K562 (cell line): Measurements from ENCODE around the gene ADAMTSL3. TPM values are rescaled to one million over a fixed set of nuclear protein-coding genes. Genes with fewer than 3 reads are reported as not detected.

Source experiments
- ATAC-seq: fragments of 200-7000 bp; cut with Tn5 transposase; 3 replicates; pipeline ENCODE4 v1.9.1; 2020; ENCODE audit warnings: moderate library complexity
- BruUV-seq: library from RNA; stranded (reverse); fragments of 400-500 nt; replicated peaks from 2 replicates; lab custom pipeline; 2021; lab: Mats Ljungman, UMichigan
- CTCF ChIA-PET: fragments of 300-600 bp; formaldehyde crosslinking; extraction: SDS; loops from one replicate; lab custom pipeline; 2021; ENCODE audit warnings: low intra/inter-chr PET ratio; lab: Yijun Ruan, JAX
- POLR2A ChIA-PET: fragments of 300-600, 350-650 bp; sonication (Branson Sonifier 250); formaldehyde crosslinking; extraction: SDS; loops from one replicate; lab custom pipeline; 2021; ENCODE audit warnings: antibody characterized with exemption, inconsistent platforms; lab: Yijun Ruan, JAX
- DNase-seq, 4 experiments: peaks; one replicate each; pipeline versions ENCODE4 v3.0.0 to v3.0.0-alpha.2; 2011 to 2018; ENCODE audit warnings: low spot score in 3 of 4, mixed read lengths in 3 of 4; ENCODE audit errors: extremely low read depth in 1 of 4
- FAIRE-seq: peaks from 2 replicates; lab custom pipeline; 2011; peaks lifted over from hg19 to GRCh38; lab: Jason Lieb, UNC
- H2AFZ ChIP-seq: 2 replicates; pipeline ENCODE4 v1.6.0; 2011; ENCODE audit warnings: low read depth, low read length, control low read depth, inconsistent platforms
- H3K27ac ChIP-seq: fragments of 200-600 bp; 3 replicates; pipeline ENCODE4 v1.8.0; 2011; ENCODE audit warnings: low read depth, mild to moderate bottlenecking, control low read depth, inconsistent platforms, low read length, moderate library complexity, mixed read lengths; ENCODE audit errors: extremely low read depth
- H3K27me3 ChIP-seq, 2 experiments: fragments of 300-600 bp in 1 of 2; 2 replicates in 1 of 2; 3 replicates in 1 of 2; pipeline versions ENCODE4 v1.6.0 to v1.8.0; 2011; ENCODE audit warnings: inconsistent platforms in 2 of 2, low read length in 2 of 2, mild to moderate bottlenecking in 1 of 2, mixed read lengths in 1 of 2, moderate library complexity in 1 of 2; ENCODE audit not compliant: control insufficient read depth in 2 of 2, insufficient read depth in 2 of 2
- H3K36me3 ChIP-seq: fragments of 300-600 bp; 3 replicates; pipeline ENCODE4 v1.8.0; 2011; ENCODE audit warnings: mild to moderate bottlenecking, low read length, inconsistent platforms; ENCODE audit not compliant: control insufficient read depth, insufficient read depth
- H3K4me1 ChIP-seq, 2 experiments: fragments of 200-600 bp in 1 of 2; replicated peaks in 1 of 2; 2 replicates in 1 of 2; 3 replicates in 1 of 2; pipeline versions ENCODE4 v1.5.1 to v1.8.0; 2011; ENCODE audit warnings: inconsistent platforms in 2 of 2, low read length in 2 of 2, mild to moderate bottlenecking in 1 of 2, mixed read lengths in 1 of 2, moderate library complexity in 1 of 2; ENCODE audit not compliant: control insufficient read depth in 2 of 2, insufficient read depth in 2 of 2
- H3K4me2 ChIP-seq: 2 replicates; pipeline ENCODE4 v1.6.1; 2011; ENCODE audit warnings: low read length, control low read depth, inconsistent platforms, mixed read lengths; ENCODE audit not compliant: insufficient read depth
- H3K4me3 ChIP-seq: fragments of 200-600 bp; sonication (generic), shearing (Covaris generic); 2 replicates; pipeline ENCODE4 v1.5.1; 2016; ENCODE audit warnings: control low read depth, inconsistent platforms
- H3K79me2 ChIP-seq: fragments of 200-600 bp; 3 replicates; pipeline ENCODE4 v1.8.0; 2011; ENCODE audit warnings: low read length, inconsistent platforms; ENCODE audit not compliant: control insufficient read depth, insufficient read depth
- H3K9ac ChIP-seq, 2 experiments: 2 replicates each; pipeline versions ENCODE4 v1.6.0 to v1.6.1; 2011; ENCODE audit warnings: low read depth in 2 of 2, low read length in 2 of 2, control low read depth in 1 of 2, inconsistent platforms in 1 of 2, mild to moderate bottlenecking in 1 of 2, mixed read lengths in 1 of 2; ENCODE audit not compliant: insufficient read depth in 1 of 2
- H3K9me1 ChIP-seq: one replicate; pipeline ENCODE4 v1.6.0; 2011; ENCODE audit warnings: inconsistent platforms, mild to moderate bottlenecking, low read length, moderate library complexity; ENCODE audit not compliant: control insufficient read depth, insufficient read depth
- H3K9me3 ChIP-seq: replicated peaks from 2 replicates; pipeline ENCODE4 v1.5.1; 2011; ENCODE audit warnings: low read depth, low read length, inconsistent platforms; ENCODE audit not compliant: control insufficient read depth, insufficient read depth
- H4K20me1 ChIP-seq: replicated peaks from 2 replicates; pipeline ENCODE4 v1.6.1; 2011; ENCODE audit warnings: low read length, inconsistent platforms, mixed read lengths; ENCODE audit not compliant: control insufficient read depth, insufficient read depth
- ARID3A ChIP-seq: IDR thresholded peaks from 2 replicates; pipeline ENCODE4 v1.6.1; 2012; ENCODE audit warnings: low read depth, low read length, improper control_type of control experiment, borderline replicate concordance
- ATF3 ChIP-seq, 2 experiments: fragments of 450-650 bp in 1 of 2; sonication (generic) in 1 of 2; formaldehyde crosslinking in 1 of 2; IDR thresholded peaks in 1 of 2; conservative IDR thresholded peaks in 1 of 2; 2 replicates each; pipeline versions ENCODE4 v1.6.1 to v1.8.1; 2016 to 2023; ENCODE audit warnings: mild to moderate bottlenecking in 2 of 2, moderate library complexity in 2 of 2, inconsistent platforms in 1 of 2, missing genetic modification reagents in 1 of 2
- CBFB ChIP-seq: sonication (generic); formaldehyde crosslinking; IDR thresholded peaks from 2 replicates; pipeline ENCODE4 v1.4.0; 2020; ENCODE audit warnings: mild to moderate bottlenecking, missing genetic modification reagents
- CSDE1 ChIP-seq, 2 experiments: fragments of 450-650 bp; IDR thresholded peaks; 2 replicates each; pipeline ENCODE4 v1.6.1; 2016; ENCODE audit warnings: mild to moderate bottlenecking in 1 of 2
- E2F5 ChIP-seq: sonication (generic); formaldehyde crosslinking; IDR thresholded peaks from 2 replicates; pipeline ENCODE4 v1.8.0; 2022; ENCODE audit warnings: mild to moderate bottlenecking, missing genetic modification reagents
- ETV6 ChIP-seq, 3 experiments: fragments of 150-350 bp in 1 of 3; sonication (generic) in 1 of 3; formaldehyde crosslinking in 1 of 3; IDR thresholded peaks; 2 replicates each; pipeline versions ENCODE4 v1.6.1 to v1.8.0; 2014 to 2022; ENCODE audit warnings: borderline replicate concordance in 2 of 3, low read depth in 2 of 3, antibody characterized with exemption in 1 of 3, low read length in 1 of 3, mild to moderate bottlenecking in 1 of 3, missing genetic modification reagents in 1 of 3
- EWSR1 ChIP-seq: fragments of 450-650 bp; IDR thresholded peaks from 2 replicates; pipeline ENCODE4 v1.6.1; 2018; ENCODE audit warnings: borderline replicate concordance, mild to moderate bottlenecking, low read depth, moderate library complexity; ENCODE audit not compliant: partially characterized antibody
- FOXA3 ChIP-seq, 2 experiments: fragments of 450-650 bp in 1 of 2; sonication (generic) in 1 of 2; formaldehyde crosslinking; IDR thresholded peaks in 1 of 2; conservative IDR thresholded peaks in 1 of 2; 2 replicates each; pipeline versions ENCODE4 v1.4.0 to v1.8.0; 2020 to 2022; ENCODE audit warnings: mild to moderate bottlenecking in 2 of 2, missing genetic modification reagents in 1 of 2
- HINFP ChIP-seq: fragments of 450-650 bp; conservative IDR thresholded peaks from 2 replicates; pipeline ENCODE4 v1.6.1; 2016; ENCODE audit warnings: missing genetic modification characterization, low read depth, mild to moderate bottlenecking, control low read depth, missing compliant biosample characterization
- NFIX ChIP-seq: fragments of 250-450 bp; sonication (Bioruptor Pico); IDR thresholded peaks from 2 replicates; pipeline ENCODE4 v1.4.0; 2020; ENCODE audit warnings: low read depth, mild to moderate bottlenecking, moderate library complexity
- SREBF2 ChIP-seq: sonication (generic); formaldehyde crosslinking; IDR thresholded peaks from 2 replicates; pipeline ENCODE4 v1.4.0; 2020; ENCODE audit warnings: mild to moderate bottlenecking, missing genetic modification reagents
- SRF ChIP-seq, 2 experiments: fragments of 250-450, 450-650 bp in 1 of 2; sonication (Bioruptor Pico) in 1 of 2; sonication (generic) in 1 of 2; formaldehyde crosslinking; IDR thresholded peaks; 2 replicates each; pipeline versions ENCODE4 v1.5.0 to v1.5.1; 2020 to 2022; ENCODE audit warnings: mild to moderate bottlenecking in 1 of 2, missing genetic modification reagents in 1 of 2
- TFAM ChIP-seq: fragments of 250-450 bp; sonication (Bioruptor Pico); conservative IDR thresholded peaks from 2 replicates; pipeline ENCODE4 v1.5.0; 2021; ENCODE audit warnings: mild to moderate bottlenecking, moderate library complexity
- ZNF384 ChIP-seq: IDR thresholded peaks from 2 replicates; pipeline ENCODE4 v1.6.1; 2012; ENCODE audit warnings: low read depth, low read length, improper control_type of control experiment
- WGBS: fragments of 100-300 bp; shearing (Covaris generic); methylation state at CpG from one replicate; pipeline ENCODE4 v1.1.6; 2016; ENCODE audit warnings: low coverage, mixed read lengths; ENCODE audit not compliant: insufficient coverage; ENCODE audit errors: missing lambda C conversion rate; 5-methylcytosine and 5-hydroxymethylcytosine counted together
- in situ Hi-C: fragments of 300-500 bp; cut with MboI; formaldehyde crosslinking; loops from 4 replicates; pipeline ENCODE4 v1.15.0; 2018; ENCODE audit warnings: inconsistent platforms, mixed read lengths
- intact Hi-C: fragments of 100-400 bp; cut with micrococcal nuclease; formaldehyde crosslinking; loops from 2 replicates; pipeline ENCODE4 v1.14.2; 2022
- polyA plus RNA-seq, 8 experiments: library from polyadenylated mRNA; depleted of rRNA in 4 of 8; stranded (reverse) in 5 of 8; unstranded in 3 of 8; fragments of >200 nt; fragmentation: Nextera tagmentation in 2 of 8; fragmentation: Illumina TruSeq in 1 of 8; extraction: Ambion mirVana in 2 of 8; extraction: Trizol in 1 of 8; gene quantifications; 2 replicates each; pipeline versions ENCODE4 v1.2.1 to v1.2.3, GENCODE V29; 2011 to 2014; ENCODE audit warnings: inconsistent platforms in 1 of 8, missing spikeins in 1 of 8
- total RNA-seq, 7 experiments: library from RNA; depleted of rRNA in 6 of 7; stranded (reverse); fragments of >200 nt in 6 of 7; fragmentation: Illumina TruSeq in 2 of 7; extraction: Trizol in 2 of 7; gene quantifications; 2 replicates each; pipeline versions ENCODE4 v1.2.1 to v1.2.3, GENCODE V29; 2011 to 2021; ENCODE audit warnings: low replicate concordance in 1 of 7

Gene ADAMTSL3
- total and polyA plus RNA-seq, 9 of the 15 experiments (the other 6 are each of a cell fraction or from before 2014, with no cell fraction given), result 0.01 to 0.18 (median 0.07) TPM; not detected in 3

GRCh38 chr15:84009616-84010015 lies 355.7 kb downstream of the ADAMTSL3 start (continued):
- no peak for TF ChIP-seq ARID3A
- no peak for TF ChIP-seq E2F5 (CRISPR knock-in tag)
- TF ChIP-seq CSDE1 (IDR thresholded peaks at IDR 0.05), result no peak
- TF ChIP-seq SREBF2 (CRISPR knock-in tag), result no peak
- TF ChIP-seq NFIX, result no peak
- TF ChIP-seq ETV6 (IDR thresholded peaks at IDR 0.05; ENCODE audit: borderline replicate concordance in 1 of 2, low read depth in 2 of 2, low read length in 1 of 2), result no peak
- no peak for TF ChIP-seq ETV6 (CRISPR knock-in tag; IDR thresholded peaks at IDR 0.05; ENCODE audit: borderline replicate concordance)
- TF ChIP-seq SRF (CRISPR knock-in tag; IDR thresholded peaks at IDR 0.05), result no peak

GRCh38 chr15:84010246-84010645 lies 356.3 kb downstream of the ADAMTSL3 start:
- WGBS, result 0% methylated on average over 1 of the region's 1 CpG
- no peak for TF ChIP-seq ZNF384
- no peak for TF ChIP-seq CBFB
- TF ChIP-seq ETV6 (IDR thresholded peaks at IDR 0.05; ENCODE audit: borderline replicate concordance in 1 of 2, low read depth in 2 of 2, low read length in 1 of 2), result no peak
- no peak for TF ChIP-seq ETV6 (CRISPR knock-in tag; IDR thresholded peaks at IDR 0.05; ENCODE audit: borderline replicate concordance)
- TF ChIP-seq FOXA3 (CRISPR knock-in tag; conservative IDR thresholded peaks at IDR 0.05 in 1 of 2, IDR thresholded peaks at IDR 0.05 in 1 of 2), result no peak
- TF ChIP-seq TFAM (CRISPR knock-in tag), result no peak
- no peak for TF ChIP-seq EWSR1
- TF ChIP-seq ATF3 (IDR thresholded peaks at IDR 0.05), result no peak
- TF ChIP-seq ATF3 (CRISPR knock-in tag; conservative IDR thresholded peaks at IDR 0.05), result no peak
- no peak for TF ChIP-seq HINFP

More at GRCh38 chr15:84010246-84010645, 356.3 kb downstream of the ADAMTSL3 start:
- Histone ChIP-seq H3K9ac (no peak overlapping the region), H3K9me1 (no peaks in the 10 kb centered on the region), H3K27me3 (no peaks in the 10 kb centered on the region), H3K4me3 (no peak overlapping the region), H3K4me2 (no peak overlapping the region), H3K27ac (no peak overlapping the region), H3K4me1 (no peaks in the 10 kb centered on the region), H4K20me1 (no peaks in the 10 kb centered on the region), H3K9me3 (no peaks in the 10 kb centered on the region), H2AFZ (no peak overlapping the region), H3K79me2 (no peaks in the 10 kb centered on the region), H3K36me3 (no peaks in the 10 kb centered on the region)
- DNase-seq (no peak), ATAC-seq (no peak), FAIRE-seq (no peak)
- ChIA-PET CTCF (no interaction called here), POLR2A (no interaction called here)
- in situ Hi-C loops (no loop called here), intact Hi-C loops (no loop called here)
- no TSS peak for BruUV-seq
